ENCODE results near the gene TMEM101.

Gene TMEM101

DNA sequence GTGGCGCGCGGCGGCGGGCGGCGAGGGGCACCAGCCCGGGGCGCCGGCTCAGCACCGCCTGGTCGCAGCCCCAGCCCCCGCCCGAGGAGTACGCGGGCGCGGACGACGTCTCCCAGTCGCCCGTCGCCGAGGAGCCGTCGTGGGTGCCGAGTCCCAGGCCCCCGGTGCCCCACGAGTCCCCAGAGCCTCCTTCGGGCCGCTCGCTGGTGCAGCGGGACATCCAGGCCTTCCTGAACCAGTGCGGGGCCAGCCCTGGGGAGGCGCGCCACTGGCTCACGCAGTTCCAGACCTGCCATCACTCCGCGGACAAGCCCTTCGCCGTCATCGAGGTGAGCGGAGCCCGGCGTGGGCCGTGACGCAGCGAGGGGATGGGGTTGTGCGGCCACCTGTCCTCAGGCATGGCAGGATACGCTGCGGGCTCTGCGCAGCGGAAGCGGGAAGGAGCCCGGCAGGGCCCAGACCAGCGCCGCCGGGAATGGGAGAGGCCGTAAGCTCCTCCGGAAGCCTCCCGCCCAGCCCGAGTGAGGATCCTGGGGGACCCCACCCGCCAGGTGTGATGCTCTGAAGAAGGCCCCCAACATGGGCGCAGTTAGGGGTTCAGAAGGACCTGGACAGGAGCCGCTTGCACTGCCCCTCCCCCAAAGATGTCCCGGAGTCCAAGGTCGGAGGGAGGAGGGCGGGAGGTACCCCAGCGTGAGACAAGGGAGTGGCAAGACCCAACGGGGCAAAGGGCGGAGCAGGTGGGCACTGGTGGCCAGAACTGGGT lies 9.8 kb downstream of the TMEM101 start:
- H3K4me3 ChIP-seq = peak overlapping the region; percentile 72
- H3K27ac ChIP-seq = no peak overlapping the region
- no peak for DNase-seq (ENCODE audit: low spot score)
- TF ChIP-seq, protein P1, sequence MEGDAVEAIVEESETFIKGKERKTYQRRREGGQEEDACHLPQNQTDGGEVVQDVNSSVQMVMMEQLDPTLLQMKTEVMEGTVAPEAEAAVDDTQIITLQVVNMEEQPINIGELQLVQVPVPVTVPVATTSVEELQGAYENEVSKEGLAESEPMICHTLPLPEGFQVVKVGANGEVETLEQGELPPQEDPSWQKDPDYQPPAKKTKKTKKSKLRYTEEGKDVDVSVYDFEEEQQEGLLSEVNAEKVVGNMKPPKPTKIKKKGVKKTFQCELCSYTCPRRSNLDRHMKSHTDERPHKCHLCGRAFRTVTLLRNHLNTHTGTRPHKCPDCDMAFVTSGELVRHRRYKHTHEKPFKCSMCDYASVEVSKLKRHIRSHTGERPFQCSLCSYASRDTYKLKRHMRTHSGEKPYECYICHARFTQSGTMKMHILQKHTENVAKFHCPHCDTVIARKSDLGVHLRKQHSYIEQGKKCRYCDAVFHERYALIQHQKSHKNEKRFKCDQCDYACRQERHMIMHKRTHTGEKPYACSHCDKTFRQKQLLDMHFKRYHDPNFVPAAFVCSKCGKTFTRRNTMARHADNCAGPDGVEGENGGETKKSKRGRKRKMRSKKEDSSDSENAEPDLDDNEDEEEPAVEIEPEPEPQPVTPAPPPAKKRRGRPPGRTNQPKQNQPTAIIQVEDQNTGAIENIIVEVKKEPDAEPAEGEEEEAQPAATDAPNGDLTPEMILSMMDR (IDR thresholded peaks at IDR 0.05) = no peak

DNA sequence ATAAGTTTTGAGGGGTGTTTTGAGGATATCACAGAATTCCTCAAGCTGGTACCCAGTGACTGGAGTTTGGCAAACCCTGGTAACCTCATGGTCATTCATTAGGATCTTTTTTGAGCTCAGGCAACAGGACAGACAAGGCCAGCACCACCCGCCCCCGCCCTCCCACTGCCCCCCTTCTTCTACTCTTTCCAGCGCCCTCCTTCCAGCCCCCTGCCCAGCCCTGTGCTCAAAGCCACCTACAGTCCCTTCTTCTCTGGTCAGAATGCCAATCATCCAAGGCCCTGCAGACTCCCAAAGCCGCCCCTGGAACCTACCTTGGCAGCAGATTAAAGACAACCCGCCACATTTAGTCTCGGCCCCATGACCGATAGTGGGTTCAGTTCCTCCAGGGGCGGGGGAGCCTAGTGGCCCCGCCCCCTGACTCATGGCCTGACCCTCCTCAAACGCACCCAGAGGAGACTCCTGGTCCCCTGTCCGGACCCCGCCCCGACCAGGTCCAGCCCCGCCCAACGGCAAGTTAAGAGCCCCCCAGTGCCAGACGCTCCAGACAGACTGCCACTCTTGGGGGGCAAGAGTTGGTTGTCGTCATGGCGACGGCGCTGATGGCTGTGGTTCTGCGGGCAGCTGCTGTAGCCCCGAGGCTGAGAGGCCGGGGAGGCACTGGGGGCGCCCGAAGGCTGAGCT lies 10.5 kb downstream of the TMEM101 start, which contains the start of gene NAGS:
Gene NAGS, plus strand, starts transcription at position 546 of the 684 bp plus-strand sequence. Its CDS starts 42 bp downstream, at position 588.
- DNase-seq (ENCODE audit: low spot score) = no peak

DNA sequence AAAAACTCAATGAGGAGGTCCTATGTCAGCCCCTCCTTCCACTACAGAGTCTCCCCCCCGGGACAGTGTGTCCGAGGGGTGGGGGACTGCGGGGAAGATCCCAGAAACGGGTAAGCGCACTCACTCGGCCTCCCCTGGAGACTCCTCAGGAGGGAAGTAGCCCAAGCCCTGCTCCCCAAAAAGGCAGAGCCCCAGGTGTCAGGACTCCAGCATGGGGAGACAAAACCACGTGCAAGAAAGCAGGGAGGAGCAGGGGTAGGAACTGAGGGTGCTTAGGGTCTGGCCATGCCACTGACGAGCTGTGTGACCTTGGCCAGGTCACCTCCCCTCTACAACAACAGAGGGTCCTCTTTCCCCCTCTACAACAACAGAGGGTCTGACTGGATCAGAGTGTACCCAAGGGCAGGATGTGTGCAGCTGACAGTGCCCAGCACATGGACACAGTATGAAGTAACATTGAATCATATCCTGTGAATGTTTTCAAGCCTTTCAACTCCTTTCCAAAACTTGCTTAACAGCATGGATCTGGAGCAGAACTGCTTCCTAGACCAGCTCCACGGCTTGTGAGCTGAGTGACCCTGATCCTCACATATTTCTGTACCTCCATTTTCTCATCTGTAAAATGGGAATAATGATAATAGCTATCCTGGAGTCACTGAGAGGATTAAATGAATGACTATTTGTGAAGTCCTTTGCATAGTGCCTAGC lies 12.5 kb downstream of the TMEM101 start:
- TF ChIP-seq, protein P1 (IDR thresholded peaks at IDR 0.05) = no peak
- Histone ChIP-seq H3K27ac (no peak overlapping the region), H3K4me3 (no peak overlapping the region)
- DNase-seq (ENCODE audit: low spot score) = no peak

More for the DNA sequence above, 10.5 kb downstream of the TMEM101 start, which contains the start of gene NAGS:
- TF ChIP-seq, protein P1 (IDR thresholded peaks at IDR 0.05) = no peak
- H3K4me3 ChIP-seq = peak within 1 kb of the TSS; percentile 72
- H3K27ac ChIP-seq = no peak within 1 kb of the TSS

DNA sequence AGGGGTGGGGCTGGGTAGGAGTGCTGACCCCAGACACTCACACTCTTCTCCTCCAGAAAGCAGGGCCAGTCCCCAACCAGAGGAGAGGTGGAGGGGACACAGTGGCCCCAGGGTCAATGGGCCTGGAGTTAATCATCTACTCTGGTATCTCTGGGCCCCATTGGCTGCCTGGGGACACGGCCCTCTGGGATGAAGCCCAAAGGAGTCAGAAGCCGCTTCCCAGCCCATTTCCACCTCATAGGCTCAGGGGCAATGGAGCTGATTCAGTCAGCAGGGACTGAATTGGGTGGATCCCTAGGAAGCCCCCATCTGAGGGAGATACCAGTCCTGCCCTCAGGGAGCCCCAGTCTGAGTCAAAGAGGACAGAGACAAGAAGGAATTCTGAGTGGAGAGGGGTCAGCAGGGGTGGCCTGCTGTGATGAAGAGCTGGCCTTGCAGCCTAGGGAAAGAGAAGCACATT lies 13.3 kb downstream of the TMEM101 start:
- Histone ChIP-seq H3K27ac (no peak overlapping the region), H3K4me3 (no peak overlapping the region)
- TF ChIP-seq, protein P1 (IDR thresholded peaks at IDR 0.05) = no peak
- DNase-seq (ENCODE audit: low spot score) = no peak

DNA sequence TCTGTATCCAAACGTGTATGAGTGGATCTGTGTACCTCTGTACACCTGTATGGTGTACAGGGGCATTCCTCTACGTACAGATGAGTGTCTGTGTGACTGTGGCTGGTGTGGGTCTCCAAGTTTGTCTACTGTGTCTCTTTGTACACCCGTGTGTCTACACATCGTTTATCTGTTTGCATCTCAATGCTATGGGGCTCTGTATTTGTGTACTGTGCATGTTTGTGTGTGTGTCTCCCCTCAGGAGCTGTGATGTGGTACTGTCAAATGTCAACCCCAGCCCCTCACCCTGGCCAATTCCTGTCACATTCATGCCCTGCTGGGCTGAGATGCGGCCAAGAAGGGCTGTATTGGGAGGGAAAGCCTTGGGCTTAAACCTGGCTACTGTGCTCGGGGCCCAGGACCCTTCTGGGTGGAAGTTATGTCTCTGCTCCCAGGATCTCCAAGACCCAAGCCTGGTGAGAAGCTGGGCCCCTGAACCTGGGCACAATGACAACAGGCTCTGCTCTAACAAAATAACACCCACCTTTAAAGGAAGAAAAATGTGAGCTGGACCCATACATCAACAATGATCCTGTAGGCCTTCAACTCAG lies 13.8 kb downstream of the TMEM101 start:
- Histone ChIP-seq H3K4me3 (no peak overlapping the region), H3K27ac (no peak overlapping the region)
- TF ChIP-seq, protein P1 (IDR thresholded peaks at IDR 0.05) = no peak

DNA sequence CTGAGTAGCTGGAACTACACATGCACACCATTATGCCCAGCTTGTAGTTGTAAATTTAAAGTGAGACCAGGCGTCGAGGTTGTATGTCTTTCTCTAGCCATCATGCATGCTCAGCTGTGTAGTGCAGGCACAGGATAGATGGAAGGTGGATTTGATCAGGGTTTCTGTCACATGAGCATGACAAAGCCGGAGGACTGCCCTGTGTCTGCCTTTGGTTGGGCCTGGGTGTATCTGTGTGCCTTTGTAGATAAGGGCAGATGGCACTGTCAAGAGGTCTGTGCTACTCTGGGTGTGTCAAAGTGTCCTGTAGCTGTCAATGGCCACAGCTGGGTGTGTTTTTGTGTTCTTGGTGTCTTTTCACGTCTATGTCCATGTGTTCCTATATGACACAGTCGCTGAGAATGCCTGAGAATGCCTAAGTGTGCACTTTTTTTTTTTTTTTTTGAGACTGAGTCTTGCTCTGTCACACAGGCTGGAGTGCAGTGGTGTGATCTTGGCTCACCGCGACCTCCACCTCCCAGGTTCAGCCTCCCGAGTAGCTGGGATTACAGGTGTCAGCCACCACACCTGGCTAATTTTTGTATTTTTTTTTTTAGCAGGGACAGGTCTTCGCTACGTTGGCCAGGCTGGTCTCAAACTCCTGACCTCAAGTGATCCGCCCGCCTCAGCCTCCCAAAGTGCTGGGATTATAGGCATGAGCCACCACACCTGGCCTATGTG lies 14.5 kb downstream of the TMEM101 start:
- TF ChIP-seq, protein P1 (IDR thresholded peaks at IDR 0.05) = no peak
- Histone ChIP-seq H3K4me3 (no peak overlapping the region), H3K27ac (no peak overlapping the region)
- DNase-seq (ENCODE audit: low spot score) = no peak

More for the DNA sequence above, 13.8 kb downstream of the TMEM101 start:
- DNase-seq (ENCODE audit: low spot score) = no peak
